Measurements from ENCODE around the gene ZC2HC1B. TPM values are rescaled to one million over a fixed set of nuclear protein-coding genes. Genes with fewer than 3 reads are reported as not detected.
"Not testable (repeated sequence)": the region's sequence is repeated elsewhere in the genome, so short reads cannot be mapped to it uniquely, and the experiment has no call there.

Gene ZC2HC1B
- total RNA-seq, 2 donors from 2014 or later = 0.34 TPM; not detected in 1

DNA sequence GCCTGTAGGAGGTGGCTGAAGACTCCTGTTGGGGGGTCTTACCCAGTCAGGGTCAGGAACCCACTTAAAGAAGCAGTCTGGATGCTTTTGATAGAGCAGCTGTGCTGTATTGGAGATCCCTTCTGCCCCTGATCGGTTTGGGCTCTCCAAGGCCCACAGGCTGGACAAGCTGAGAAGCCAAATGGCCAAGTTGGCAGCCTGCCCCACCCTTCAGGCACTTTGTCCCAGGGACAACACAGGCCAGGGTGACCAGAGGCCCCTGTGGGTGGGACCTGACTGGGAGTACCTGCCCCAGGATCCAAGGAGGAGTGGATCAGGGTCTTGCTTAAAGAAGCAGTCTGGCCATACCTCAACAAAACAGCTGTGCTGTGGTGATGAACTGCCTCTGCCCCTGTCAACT is 48.4 kb downstream of the ZC2HC1B start:
- DNase-seq (no peak), ATAC-seq (no peak)
- no peaks in the 10 kb centered on the region for H3K9me3 ChIP-seq (ENCODE audit: control insufficient read depth, low read length, poor library complexity, severe bottlenecking)
- no peaks in the 10 kb centered on the region for H3K4me1 Mint-ChIP-seq
- no peak overlapping the region for H3K4me3 Mint-ChIP-seq
- H3K27ac Mint-ChIP-seq = no peak overlapping the region
- H3K27me3 Mint-ChIP-seq = no peaks in the 10 kb centered on the region
- no peaks in the 10 kb centered on the region for H3K36me3 Mint-ChIP-seq (ENCODE audit: low read depth)

DNA sequence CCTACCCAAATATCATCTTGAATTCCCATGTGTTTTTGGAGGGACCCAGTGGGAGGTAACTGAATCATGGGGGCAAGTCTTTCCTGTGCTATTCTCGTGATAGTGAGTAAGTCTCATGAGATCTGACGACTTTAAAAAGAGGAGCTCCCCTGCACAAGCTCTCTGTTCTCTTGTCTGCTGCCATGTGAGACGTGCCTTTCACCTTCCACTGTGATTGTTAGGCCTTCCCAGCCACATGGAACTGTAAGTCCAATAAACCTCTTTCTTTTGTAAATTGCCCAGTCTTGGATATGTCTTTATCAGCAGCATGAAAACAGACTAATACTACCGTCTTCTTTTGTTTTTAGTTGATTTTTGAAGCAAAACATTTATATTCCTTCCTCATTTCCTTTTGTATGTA is 52.8 kb downstream of the ZC2HC1B start:
- DNase-seq; H3K27me3 Mint-ChIP-seq; H3K27ac Mint-ChIP-seq; H3K4me3 Mint-ChIP-seq; H3K4me1 Mint-ChIP-seq; ATAC-seq; H3K9me3 ChIP-seq (ENCODE audit: control insufficient read depth, low read length, poor library complexity, severe bottlenecking); H3K36me3 Mint-ChIP-seq (ENCODE audit: low read depth): not testable (repeated sequence)

DNA sequence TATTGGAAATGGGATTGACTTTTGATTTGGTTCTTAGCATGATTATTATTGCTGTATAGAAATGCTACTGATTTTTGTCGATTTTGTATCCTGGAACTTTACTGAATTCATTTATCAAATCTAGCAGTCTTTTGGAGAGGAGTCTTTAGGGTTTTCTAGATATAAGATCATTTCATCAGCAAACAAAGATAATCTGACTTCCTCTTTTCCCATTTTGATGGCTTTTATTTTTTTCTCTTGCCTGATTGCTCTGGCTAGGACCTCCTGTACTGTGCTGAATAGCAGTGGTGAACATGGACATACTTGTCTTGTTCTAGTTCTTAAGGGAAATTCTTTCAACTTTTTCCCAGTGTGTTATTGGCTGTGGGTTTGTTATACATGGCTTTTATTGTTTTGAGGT is 64.6 kb downstream of the ZC2HC1B start:
- Mint-ChIP-seq H3K4me1 (no peaks in the 10 kb centered on the region), H3K27me3 (no peaks in the 10 kb centered on the region), H3K27ac (no peak overlapping the region), H3K4me3 (no peak overlapping the region), H3K36me3 (ENCODE audit: low read depth) (peaks cover 4% of the 10 kb centered on the region)
- no peaks in the 10 kb centered on the region for H3K9me3 ChIP-seq (ENCODE audit: control insufficient read depth, low read length, poor library complexity, severe bottlenecking)
- DNase-seq = no peak
- no peak for ATAC-seq

DNA sequence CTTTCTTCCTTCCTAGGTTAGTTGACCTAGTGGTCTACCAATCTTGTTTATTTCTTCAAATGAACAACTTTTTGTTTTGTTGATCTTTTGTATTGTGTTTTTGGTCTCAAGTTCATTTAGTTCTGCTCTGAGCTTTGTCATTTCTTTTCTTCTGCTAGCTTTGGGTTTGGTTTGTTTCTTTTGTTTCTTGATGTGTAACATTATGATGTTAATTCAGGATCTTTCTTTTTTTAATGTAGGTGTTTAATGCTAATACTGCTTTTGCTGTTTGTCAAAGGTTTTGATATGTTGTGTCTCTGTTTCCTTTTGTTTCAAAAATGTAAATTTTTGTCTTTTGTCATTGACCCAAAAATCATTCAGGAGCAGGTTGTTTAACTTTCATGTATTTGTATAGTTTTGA is 65.7 kb downstream of the ZC2HC1B start:
- Mint-ChIP-seq H3K4me3 (no peak overlapping the region), H3K27me3 (peaks cover 8% of the 10 kb centered on the region), H3K27ac (no peak overlapping the region), H3K4me1 (no peaks in the 10 kb centered on the region), H3K36me3 (ENCODE audit: low read depth) (peaks cover 4% of the 10 kb centered on the region)
- H3K9me3 ChIP-seq (ENCODE audit: control insufficient read depth, low read length, poor library complexity, severe bottlenecking) = no peaks in the 10 kb centered on the region
- no peak for DNase-seq
- no peak for ATAC-seq

DNA sequence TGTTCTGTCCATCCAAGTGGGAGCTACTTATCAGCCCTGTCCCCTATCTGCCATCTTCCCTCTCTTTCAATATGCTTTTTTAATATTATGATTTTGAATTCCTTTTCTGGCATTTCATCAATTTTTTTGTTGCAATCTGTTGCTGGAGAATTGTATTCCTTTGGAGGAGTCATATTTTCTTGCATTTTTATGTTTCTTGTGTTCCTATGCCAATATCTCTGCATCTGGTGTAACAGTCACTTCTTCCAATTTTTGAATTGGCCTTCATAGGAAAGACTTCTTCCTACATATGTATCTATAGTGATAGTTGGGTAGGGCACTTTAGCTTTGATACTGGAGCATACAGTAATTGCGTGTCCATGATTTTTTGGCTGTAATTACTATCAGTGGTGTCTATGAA is 70.1 kb downstream of the ZC2HC1B start:
- no peak overlapping the region for H3K4me3 Mint-ChIP-seq
- peaks cover 4% of the 10 kb centered on the region for H3K36me3 Mint-ChIP-seq (ENCODE audit: low read depth)
- H3K27me3 Mint-ChIP-seq = peaks cover 8% of the 10 kb centered on the region
- DNase-seq = no peak
- H3K4me1 Mint-ChIP-seq = no peaks in the 10 kb centered on the region
- no peak overlapping the region for H3K27ac Mint-ChIP-seq
- ATAC-seq = no peak
- no peaks in the 10 kb centered on the region for H3K9me3 ChIP-seq (ENCODE audit: control insufficient read depth, low read length, poor library complexity, severe bottlenecking)

DNA sequence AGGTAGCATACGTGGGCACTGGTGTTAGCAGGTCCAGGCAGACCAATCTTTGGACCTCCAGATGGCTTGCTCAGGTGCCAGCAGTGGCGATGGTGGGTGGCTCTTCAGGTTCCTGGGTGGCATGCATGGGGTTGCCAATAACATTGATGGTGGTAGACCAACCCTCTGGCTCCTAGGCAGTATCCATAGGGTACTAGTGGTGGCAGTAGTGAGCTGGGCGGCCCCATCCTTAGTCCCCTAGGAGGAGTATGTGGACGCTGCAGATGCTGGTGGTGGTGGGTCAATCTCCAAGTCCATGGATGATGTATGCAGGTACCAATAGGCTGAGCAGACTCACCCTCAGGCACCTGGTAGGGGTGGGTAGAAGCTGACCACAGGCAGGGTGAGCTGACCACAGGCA is 70.6 kb downstream of the ZC2HC1B start:
- peaks cover under 1% of the 10 kb centered on the region for H3K4me1 Mint-ChIP-seq

DNA sequence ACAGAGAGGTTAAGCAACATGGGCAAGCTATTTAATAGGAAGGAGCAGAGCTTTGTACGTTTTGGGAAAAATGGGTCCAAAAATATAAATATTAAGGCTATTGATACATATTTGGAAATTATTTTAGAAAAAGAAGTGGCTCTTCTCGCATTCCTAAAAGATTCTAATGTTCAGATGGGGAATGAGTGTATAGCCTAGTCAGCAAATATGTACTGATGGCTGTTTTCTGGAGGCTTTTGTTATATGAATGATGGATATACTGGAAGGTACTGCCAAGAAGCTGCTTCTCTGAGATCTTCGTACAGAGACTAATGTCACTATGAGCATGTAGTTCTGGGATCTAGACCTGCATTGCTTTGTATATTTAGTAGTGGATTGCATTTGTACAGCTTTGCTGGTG is 72.1 kb downstream of the ZC2HC1B start:
- ATAC-seq (no peak), DNase-seq (no peak)
- H3K4me1 Mint-ChIP-seq = peaks cover 3% of the 10 kb centered on the region
- H3K9me3 ChIP-seq (ENCODE audit: control insufficient read depth, low read length, poor library complexity, severe bottlenecking) = no peaks in the 10 kb centered on the region
- peaks cover 8% of the 10 kb centered on the region for H3K27me3 Mint-ChIP-seq
- no peak overlapping the region for H3K27ac Mint-ChIP-seq
- H3K4me3 Mint-ChIP-seq = no peak overlapping the region
- H3K36me3 Mint-ChIP-seq (ENCODE audit: low read depth) = no peaks in the 10 kb centered on the region

More for the DNA sequence above, 70.6 kb downstream of the ZC2HC1B start:
- no peak for ATAC-seq
- Mint-ChIP-seq H3K36me3 (ENCODE audit: low read depth) (peaks cover 3% of the 10 kb centered on the region), H3K27me3 (peaks cover 8% of the 10 kb centered on the region), H3K4me3 (no peak overlapping the region), H3K27ac (no peak overlapping the region)
- DNase-seq = no peak
- no peaks in the 10 kb centered on the region for H3K9me3 ChIP-seq (ENCODE audit: control insufficient read depth, low read length, poor library complexity, severe bottlenecking)

DNA sequence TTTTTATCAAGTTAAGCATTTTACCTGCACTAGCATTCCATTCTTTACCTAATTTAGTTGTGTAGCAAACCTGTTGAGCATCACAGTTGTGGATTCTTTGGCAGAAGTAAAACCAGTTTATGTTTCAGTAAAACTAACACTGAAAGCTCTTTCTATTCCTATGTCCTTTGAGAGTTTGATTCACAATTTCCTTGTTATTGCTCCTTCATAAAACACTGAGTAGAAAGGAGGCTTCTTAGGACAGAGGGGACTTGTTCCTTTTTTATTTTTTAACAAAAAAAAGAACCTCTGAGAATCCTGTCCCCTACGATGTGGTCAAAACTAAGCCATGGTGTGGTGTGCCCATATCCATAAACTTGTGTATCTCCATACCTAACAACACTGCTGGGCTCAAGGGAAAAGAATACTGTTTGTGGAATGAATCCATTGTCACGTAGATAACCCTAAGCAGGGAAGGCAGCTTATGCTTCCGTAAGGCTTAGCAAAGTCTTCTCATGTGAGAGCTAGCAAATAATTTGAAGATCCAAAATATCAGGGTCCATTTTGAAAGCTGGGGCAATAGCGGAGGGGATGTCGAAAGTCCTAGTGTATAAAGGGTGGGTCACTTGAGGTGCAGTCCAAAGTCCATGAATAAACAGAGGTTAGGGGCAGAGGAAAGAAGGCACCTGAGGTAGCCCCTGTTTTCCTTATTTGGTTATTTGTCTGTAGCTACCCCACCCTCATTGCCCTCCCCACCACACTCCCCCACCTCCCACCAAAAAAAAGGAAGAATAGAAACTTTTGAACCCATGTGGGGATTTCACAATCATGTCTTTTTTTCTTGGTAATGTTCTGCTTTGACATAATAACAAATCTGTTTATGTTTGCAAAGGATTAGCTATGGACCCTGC is 72.7 kb downstream of the ZC2HC1B start:
- H3K27me3 Mint-ChIP-seq = peaks cover 8% of the 10 kb centered on the region
- DNase-seq = no peak
- H3K27ac Mint-ChIP-seq = no peak overlapping the region
- H3K4me1 Mint-ChIP-seq = peaks cover 6% of the 10 kb centered on the region
- H3K36me3 Mint-ChIP-seq (ENCODE audit: low read depth) = no peaks in the 10 kb centered on the region
- H3K9me3 ChIP-seq (ENCODE audit: control insufficient read depth, low read length, poor library complexity, severe bottlenecking) = no peaks in the 10 kb centered on the region
- ATAC-seq = no peak
- H3K4me3 Mint-ChIP-seq = no peak overlapping the region

DNA sequence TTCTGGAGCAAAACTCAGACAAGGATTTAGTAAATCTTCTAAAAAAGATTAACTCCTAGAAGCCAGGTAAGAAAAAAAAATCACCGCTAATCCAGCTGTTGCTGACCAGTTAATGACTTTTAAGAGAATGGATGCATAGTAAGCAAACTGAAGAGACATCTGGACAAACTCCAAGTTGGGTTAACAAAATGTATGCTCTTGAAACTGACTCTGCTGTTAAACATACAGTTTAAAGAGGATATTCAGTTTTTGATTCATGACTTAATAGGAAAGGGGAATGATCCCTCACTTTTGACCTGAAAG is 73.3 kb downstream of the ZC2HC1B start:
- Mint-ChIP-seq H3K27me3 (peaks cover 8% of the 10 kb centered on the region), H3K4me3 (no peak overlapping the region), H3K4me1 (peaks cover 6% of the 10 kb centered on the region), H3K27ac (no peak overlapping the region), H3K36me3 (ENCODE audit: low read depth) (no peaks in the 10 kb centered on the region)
- ATAC-seq (no peak), DNase-seq (no peak)
- H3K9me3 ChIP-seq (ENCODE audit: control insufficient read depth, low read length, poor library complexity, severe bottlenecking) = no peaks in the 10 kb centered on the region

DNA sequence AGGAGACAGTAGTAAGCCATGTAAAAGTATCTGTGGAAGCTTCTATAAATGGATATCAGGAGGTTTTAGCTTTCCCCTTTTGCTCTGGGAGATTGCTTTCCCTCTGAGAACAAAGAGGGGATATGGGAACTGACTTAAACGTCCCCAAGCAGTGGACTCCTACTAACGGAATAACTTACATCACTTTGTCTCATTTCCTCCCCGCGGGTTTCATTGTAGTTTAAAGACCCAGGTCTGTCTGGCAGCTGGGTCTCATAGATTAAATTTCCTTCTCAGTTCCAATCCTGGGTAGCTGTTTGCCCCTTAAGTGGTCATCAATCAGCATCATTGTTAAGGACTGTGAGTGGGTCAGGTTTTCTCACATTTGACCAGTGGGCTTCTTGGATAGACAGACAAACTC is 75.1 kb downstream of the ZC2HC1B start:
- Mint-ChIP-seq H3K36me3 (ENCODE audit: low read depth) (no peaks in the 10 kb centered on the region), H3K4me3 (no peak overlapping the region), H3K27ac (no peak overlapping the region), H3K4me1 (peaks cover 6% of the 10 kb centered on the region), H3K27me3 (peaks cover 6% of the 10 kb centered on the region)
- H3K9me3 ChIP-seq (ENCODE audit: control insufficient read depth, low read length, poor library complexity, severe bottlenecking) = no peaks in the 10 kb centered on the region
- DNase-seq = no peak
- ATAC-seq = no peak

DNA sequence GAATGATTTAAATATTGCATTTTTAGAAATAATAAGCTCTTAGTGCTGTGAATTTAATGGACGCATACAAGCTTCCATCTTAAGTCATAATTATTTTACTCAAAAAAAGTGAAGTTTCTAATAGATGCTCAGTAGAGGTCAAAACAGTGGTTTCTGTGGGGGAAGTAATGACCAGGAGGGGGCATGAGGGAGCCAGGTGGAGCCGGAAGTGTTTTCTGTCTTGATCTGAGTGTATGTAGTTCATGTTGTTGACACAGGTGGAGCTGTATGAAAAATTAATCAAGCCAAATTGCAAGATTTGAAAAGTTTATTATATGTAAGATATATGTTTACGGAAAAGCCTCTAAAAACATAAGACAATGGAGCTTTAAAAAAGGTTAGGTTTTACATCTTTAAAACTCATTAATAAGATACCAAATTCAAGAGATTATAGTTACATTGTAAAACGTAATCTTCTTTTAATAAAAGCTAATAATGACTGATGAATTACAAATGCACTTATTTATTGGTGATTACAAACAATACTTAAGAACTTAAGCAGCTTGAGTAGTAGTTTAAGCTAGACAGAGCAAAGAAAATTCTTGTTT is 75.8 kb downstream of the ZC2HC1B start:
- Mint-ChIP-seq H3K27me3 (no peaks in the 10 kb centered on the region), H3K4me1 (peaks cover 9% of the 10 kb centered on the region), H3K36me3 (ENCODE audit: low read depth) (no peaks in the 10 kb centered on the region), H3K4me3 (no peak overlapping the region), H3K27ac (no peak overlapping the region)
- no peaks in the 10 kb centered on the region for H3K9me3 ChIP-seq (ENCODE audit: control insufficient read depth, low read length, poor library complexity, severe bottlenecking)
- DNase-seq (peak; percentile 13 to 44 (median 24)), ATAC-seq (peak; percentile 99)

DNA sequence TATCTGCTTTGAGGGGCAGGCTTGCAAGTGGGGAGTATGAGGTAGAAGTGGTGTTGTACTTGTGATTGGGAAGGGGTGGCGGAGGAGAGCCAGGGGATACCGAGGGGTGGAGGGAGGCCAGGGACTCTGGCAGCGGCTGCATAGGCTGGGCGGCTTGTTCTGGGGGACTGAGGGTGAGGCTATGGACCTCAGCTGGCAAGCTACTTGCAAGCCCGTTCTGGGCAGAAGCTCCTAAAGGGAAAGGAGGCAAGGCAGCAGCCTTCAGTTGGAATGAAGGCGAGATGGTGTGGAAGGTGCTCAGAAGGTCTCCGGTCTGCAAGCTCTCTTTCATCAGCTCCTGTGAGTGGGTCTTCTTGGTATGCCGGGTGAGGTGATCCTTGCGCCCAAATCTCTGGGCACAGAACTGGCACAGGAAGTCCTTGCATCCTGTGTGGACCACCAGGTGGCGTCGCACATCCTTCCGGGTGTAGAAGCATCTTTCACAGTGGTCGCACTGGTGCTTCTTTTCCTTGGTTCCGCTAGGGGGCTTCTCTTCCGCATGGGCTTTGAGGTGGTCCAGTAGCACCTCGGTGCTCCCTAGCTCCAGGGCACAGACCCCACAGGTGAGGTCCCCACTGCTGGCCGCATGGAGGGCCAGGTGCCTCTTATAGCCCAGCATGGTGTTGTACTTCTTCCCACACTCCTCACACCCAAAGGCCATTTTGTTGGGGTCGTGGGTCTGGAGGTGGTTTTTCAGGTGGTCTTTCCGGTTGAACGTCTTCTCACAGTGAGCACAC is 77.8 kb downstream of the ZC2HC1B start:
- H3K4me1 Mint-ChIP-seq = peaks cover 9% of the 10 kb centered on the region
- H3K27ac Mint-ChIP-seq = peak overlapping the region; percentile 65
- no peak overlapping the region for H3K4me3 Mint-ChIP-seq
- no peaks in the 10 kb centered on the region for H3K9me3 ChIP-seq (ENCODE audit: control insufficient read depth, low read length, poor library complexity, severe bottlenecking)
- no peaks in the 10 kb centered on the region for H3K27me3 Mint-ChIP-seq
- ATAC-seq (peak; percentile 46), DNase-seq (peak; percentile 14 to 37 (median 19))
- no peaks in the 10 kb centered on the region for H3K36me3 Mint-ChIP-seq (ENCODE audit: low read depth)

DNA sequence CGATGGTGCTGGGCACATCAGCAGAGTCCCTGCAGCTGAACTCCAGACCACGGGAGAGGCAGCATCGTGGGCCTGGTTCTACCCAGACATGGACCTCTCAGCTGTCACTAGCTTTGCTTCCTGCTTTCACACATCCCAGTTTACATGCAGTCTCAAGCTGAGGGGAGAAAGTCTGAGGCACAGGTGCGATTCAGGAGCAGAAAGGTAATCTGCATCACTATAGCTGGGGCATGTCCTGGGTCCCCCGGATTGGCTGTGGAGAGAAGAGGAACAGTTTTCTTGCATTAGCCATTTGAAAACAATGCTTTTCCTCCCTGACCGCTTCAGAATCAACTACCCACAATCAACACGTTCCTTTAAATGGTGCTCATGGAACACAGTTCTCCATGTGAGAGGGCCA is 83.9 kb downstream of the ZC2HC1B start:
- Mint-ChIP-seq H3K4me3 (no peak overlapping the region), H3K27me3 (no peaks in the 10 kb centered on the region), H3K36me3 (ENCODE audit: low read depth) (peaks cover 3% of the 10 kb centered on the region), H3K4me1 (peaks cover 3% of the 10 kb centered on the region), H3K27ac (no peak overlapping the region)
- ATAC-seq = no peak
- no peak for DNase-seq
- no peaks in the 10 kb centered on the region for H3K9me3 ChIP-seq (ENCODE audit: control insufficient read depth, low read length, poor library complexity, severe bottlenecking)

Measured in T-helper 17 cell (primary cell).